ENCODE measurements around the gene LGALS16. TPM values are rescaled to one million over a fixed set of nuclear protein-coding genes. Genes with fewer than 3 reads are reported as not detected.

The LGALS16 gene, protein sequence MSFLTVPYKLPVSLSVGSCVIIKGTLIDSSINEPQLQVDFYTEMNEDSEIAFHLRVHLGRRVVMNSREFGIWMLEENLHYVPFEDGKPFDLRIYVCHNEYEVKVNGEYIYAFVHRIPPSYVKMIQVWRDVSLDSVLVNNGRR
- total RNA-seq (2013; cell fraction: nucleolus; rRNA removed) = not detected in 2 replicates
- total RNA-seq (2014; rRNA removed) = not detected in 2 replicates
- total RNA-seq (2014; rRNA removed; fragmentation: Illumina TruSeq; extraction: Trizol) = not detected in 2 replicates
- total RNA-seq (2021) = not detected in 2 replicates
- not detected for polyA plus RNA-seq (2011; ENCODE audit: low read depth)
- not detected in 2 replicates for polyA plus RNA-seq (2011; rRNA removed)
- not detected in 2 replicates for polyA plus RNA-seq (2011; cell fraction: cytosol; rRNA removed)
- not detected in 2 replicates for polyA plus RNA-seq (2011; cell fraction: nucleus; rRNA removed)
- not detected in 2 replicates for polyA plus RNA-seq (2012)
- polyA plus RNA-seq (2014; fragmentation: Illumina TruSeq; extraction: Trizol) = not detected in 2 replicates
- not detected for polyA plus RNA-seq (2014; fragmentation: Nextera tagmentation; extraction: Ambion mirVana)
- polyA plus RNA-seq (2014; rRNA removed) = not detected in 2 replicates
- polyA plus RNA-seq (2016; fragmentation: Nextera tagmentation; extraction: Ambion mirVana) = not detected
- polyA minus RNA-seq (2011; rRNA and poly(A)+ RNA removed) = not detected in 2 replicates
- not detected in 2 replicates for polyA minus RNA-seq (2011; cell fraction: cytosol; rRNA and poly(A)+ RNA removed)
- not detected in 2 replicates for polyA minus RNA-seq (2011; cell fraction: nucleus; rRNA and poly(A)+ RNA removed)
- Bru-seq, nascent RNA = not detected
- BruChase-seq, experiment 1, labeled RNA remaining after a 6-hour chase = not detected
- BruChase-seq, experiment 2, labeled RNA remaining after a 2-hour chase = not detected
- long read RNA-seq, experiment 1 = 0 reads
- long read RNA-seq, experiment 2 = 0 reads

GRCh38 chr19:39655613-39656012 lies at the start of gene LGALS16:
Gene LGALS16, plus strand, starts transcription at chr19:39655913. Its CDS starts 49 bp downstream, at chr19:39655962.
- no peak for ATAC-seq

More at GRCh38 chr19:39655613-39656012, at the start of gene LGALS16:
- no peak for TF ChIP-seq SUPT20H (IDR thresholded peaks at IDR 0.05; ENCODE audit: borderline replicate concordance, control insufficient read depth, low read depth, low read length)
- no peak for TF ChIP-seq CBX5 (IDR thresholded peaks at IDR 0.05; ENCODE audit: low read depth)
- no peak for TF ChIP-seq RBBP5 (conservative IDR thresholded peaks at IDR 0.05)
- no peak for TF ChIP-seq RELB (IDR thresholded peaks at IDR 0.05; ENCODE audit: low read depth)
- no peak for TF ChIP-seq POLR2A (IDR thresholded peaks at IDR 0.05; ENCODE audit: low read depth, low read length)
- no peak for TF ChIP-seq RAD21 (IDR thresholded peaks at IDR 0.05; ENCODE audit: insufficient read depth, low read depth, low read length)
- no peak for TF ChIP-seq RB1 (IDR thresholded peaks at IDR 0.05; ENCODE audit: borderline replicate concordance)
- TF ChIP-seq ZBTB33 (IDR thresholded peaks at IDR 0.05) = no peak
- no peak for TF ChIP-seq TCF3 (IDR thresholded peaks at IDR 0.05; ENCODE audit: borderline replicate concordance, insufficient read depth, low read depth, low read length)
- TF ChIP-seq MYB (IDR thresholded peaks at IDR 0.05; ENCODE audit: borderline replicate concordance, low read depth, low read length) = no peak
- no peak for TF ChIP-seq TBL1XR1 (IDR thresholded peaks at IDR 0.05; ENCODE audit: low read depth, low read length)
- no peaks in the 10 kb centered on the region for H3K9me3 ChIP-seq (replicated peaks; ENCODE audit: control insufficient read depth, insufficient read depth, low read length)
- DNase-seq (ENCODE audit: low read depth, low spot score) (no peak), FAIRE-seq (no peak)
- H3K9ac ChIP-seq (ENCODE audit: control insufficient read depth, insufficient read depth, low read length) = no peak within 1 kb of the TSS
- H3K27ac ChIP-seq (ENCODE audit: control insufficient read depth, insufficient read depth) = no peak within 1 kb of the TSS
- ChIA-PET CTCF (no interaction called here), RAD21 (ENCODE audit: unreplicated experiment) (no interaction called here), SMC1A (ENCODE audit: uncharacterized antibody, unreplicated experiment) (no interaction called here), POLR2A (no interaction called here)
- in situ Hi-C loops (cut with MboI) = no loop called here
- intact Hi-C loops (cut with micrococcal nuclease; ENCODE audit: unreplicated experiment) = no loop called here
- no peak within 1 kb of the TSS for H3K4me3 ChIP-seq
- no TSS peak for BruUV-seq (replicated peaks)
- no peaks in the 10 kb centered on the region for H3K79me2 ChIP-seq (ENCODE audit: control insufficient read depth, insufficient read depth, low read length)
- no peaks in the 10 kb centered on the region for H3K36me3 ChIP-seq (ENCODE audit: control insufficient read depth in 2 of 2, insufficient read depth in 2 of 2, low read length in 1 of 2)
- WGBS (ENCODE audit: insufficient coverage, insufficient replicate concordance, low lambda C conversion rate, missing lambda C conversion rate) = 5% methylated on average over 3 of the region's 3 CpGs
- H3K4me1 ChIP-seq (ENCODE audit: control insufficient read depth, insufficient read depth, low read length) = no peaks in the 10 kb centered on the region
- no peaks in the 10 kb centered on the region for H4K20me1 ChIP-seq (ENCODE audit: control insufficient read depth, insufficient read depth)
- no peak within 1 kb of the TSS for H3K4me2 ChIP-seq (ENCODE audit: control insufficient read depth, insufficient read depth)
- no peaks in the 10 kb centered on the region for H3K27me3 ChIP-seq (replicated peaks in 1 of 2; ENCODE audit: control insufficient read depth in 2 of 2, insufficient read depth in 2 of 2, low read length in 1 of 2)
- no peak within 1 kb of the TSS for H2AFZ ChIP-seq (ENCODE audit: control insufficient read depth, low read depth, low read length)

Data from GM12878 (cell line).